Stimulated activated CD8-positive, alpha-beta memory T cell treated with anti-CD3 and anti-CD28 coated beads, Interleukin-15, amount 100 ng/mL, for 48 hours (primary cell): ENCODE measurements around the gene TTYH3.

ENCODE experiments used
- DNase-seq, 2 donors: peaks; one replicate each; pipeline ENCODE4 v3.0.0-alpha.2; 2020; ENCODE audit warnings: low read depth in 2 of 2

TTYH3 gene

DNA sequence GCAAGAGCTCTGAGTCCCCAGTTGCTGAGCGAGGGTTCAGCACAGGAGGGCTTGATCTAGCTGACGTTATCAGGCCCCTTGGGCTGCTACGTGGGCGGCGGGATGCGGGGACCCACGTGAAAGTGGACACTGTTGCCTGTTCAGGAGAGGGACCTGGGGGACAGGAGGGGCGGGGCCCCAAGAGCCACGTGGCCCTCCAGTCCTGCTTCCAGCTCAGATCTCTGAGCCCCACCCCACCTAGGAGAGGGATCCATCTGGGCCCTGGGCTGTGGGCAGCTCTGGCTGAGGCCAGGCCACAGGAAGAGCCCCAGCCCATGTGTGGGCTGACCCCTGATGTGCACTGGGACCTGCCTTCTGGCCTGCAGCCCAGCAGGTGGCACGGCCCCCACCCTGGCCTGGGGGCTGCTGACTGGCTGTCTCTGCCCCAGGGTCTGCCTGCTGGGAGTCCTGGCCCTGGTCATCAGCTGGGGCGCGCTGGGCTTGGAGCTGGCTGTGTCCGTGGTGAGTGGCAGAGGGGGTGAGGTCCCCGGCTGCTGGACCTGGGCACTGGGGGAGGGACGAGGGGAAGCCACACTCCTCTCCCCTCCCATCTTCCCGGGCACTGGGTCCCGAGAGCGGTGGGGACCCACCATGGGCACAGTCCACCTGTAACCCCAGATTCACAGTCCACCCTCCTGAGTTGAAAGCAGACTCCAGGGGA, 17.5 kb downstream of the TTYH3 start:
- DNase-seq = no peak

DNA sequence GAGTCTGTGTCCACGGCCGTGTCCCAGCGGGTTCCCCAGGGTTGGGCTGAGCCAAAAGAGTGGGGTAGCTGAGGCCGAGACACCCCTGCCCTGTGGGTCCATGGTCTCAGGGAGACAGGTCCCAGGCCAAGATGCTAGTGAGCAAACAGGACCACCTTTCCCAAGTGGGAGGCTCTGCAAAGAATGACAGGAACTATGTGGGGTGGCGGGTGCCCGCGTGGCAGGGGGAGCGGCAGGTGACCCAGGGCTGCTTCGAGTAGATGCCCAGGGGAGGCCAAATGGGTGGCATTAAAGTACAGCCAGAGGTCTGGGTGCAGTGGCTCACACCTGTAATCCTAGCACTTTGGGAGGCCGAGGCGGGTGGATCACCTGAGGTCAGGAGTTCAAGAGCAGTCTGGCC, 18.2 kb downstream of the TTYH3 start:
- no peak for DNase-seq

- DNase-seq = no peak
Measured at GRCh38 chr7:2650451-2650850, 18.7 kb downstream of the TTYH3 start.

- no peak for DNase-seq
Measured at GRCh38 chr7:2651336-2651735, 19.6 kb downstream of the TTYH3 start.

- no peak for DNase-seq
Measured at GRCh38 chr7:2651847-2652735, 20.3 kb downstream of the TTYH3 start.

DNA sequence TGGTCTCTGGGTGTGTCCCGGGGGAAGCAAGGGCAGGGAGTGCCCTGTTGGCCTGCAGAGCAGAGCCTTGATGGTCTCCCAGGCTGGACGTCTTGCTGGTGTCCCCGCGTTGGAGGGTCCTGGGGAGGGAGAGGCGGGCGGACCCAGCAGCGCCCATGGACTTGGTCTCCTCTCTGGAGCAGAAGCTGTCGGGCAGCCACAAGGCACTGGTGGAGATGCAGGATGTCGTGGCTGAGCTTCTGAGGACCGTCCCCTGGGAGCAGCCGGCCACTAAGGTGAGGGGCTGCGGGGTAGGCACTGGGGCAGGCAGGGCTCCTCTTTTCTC, 20.9 kb downstream of the TTYH3 start:
- DNase-seq = no peak

DNA sequence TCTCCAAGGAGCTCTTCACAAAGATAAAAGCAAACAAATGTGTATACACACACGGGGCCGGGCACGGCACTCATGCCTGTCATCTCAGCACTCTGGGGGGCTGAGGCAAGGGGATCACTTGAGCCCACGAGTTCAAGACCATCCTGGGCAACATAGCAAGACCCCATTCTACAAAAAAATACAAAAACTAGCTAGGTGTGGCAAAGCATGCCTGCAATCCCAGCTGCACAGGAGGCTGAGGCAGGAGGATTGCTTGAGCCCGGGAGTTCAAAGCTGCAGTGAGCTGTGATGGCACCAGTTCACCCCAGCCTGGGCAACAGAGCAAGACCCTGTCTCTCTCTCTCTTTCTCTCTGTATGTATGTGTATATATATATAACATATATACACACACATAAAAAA, 22.3 kb downstream of the TTYH3 start:
- DNase-seq = no peak

DNA sequence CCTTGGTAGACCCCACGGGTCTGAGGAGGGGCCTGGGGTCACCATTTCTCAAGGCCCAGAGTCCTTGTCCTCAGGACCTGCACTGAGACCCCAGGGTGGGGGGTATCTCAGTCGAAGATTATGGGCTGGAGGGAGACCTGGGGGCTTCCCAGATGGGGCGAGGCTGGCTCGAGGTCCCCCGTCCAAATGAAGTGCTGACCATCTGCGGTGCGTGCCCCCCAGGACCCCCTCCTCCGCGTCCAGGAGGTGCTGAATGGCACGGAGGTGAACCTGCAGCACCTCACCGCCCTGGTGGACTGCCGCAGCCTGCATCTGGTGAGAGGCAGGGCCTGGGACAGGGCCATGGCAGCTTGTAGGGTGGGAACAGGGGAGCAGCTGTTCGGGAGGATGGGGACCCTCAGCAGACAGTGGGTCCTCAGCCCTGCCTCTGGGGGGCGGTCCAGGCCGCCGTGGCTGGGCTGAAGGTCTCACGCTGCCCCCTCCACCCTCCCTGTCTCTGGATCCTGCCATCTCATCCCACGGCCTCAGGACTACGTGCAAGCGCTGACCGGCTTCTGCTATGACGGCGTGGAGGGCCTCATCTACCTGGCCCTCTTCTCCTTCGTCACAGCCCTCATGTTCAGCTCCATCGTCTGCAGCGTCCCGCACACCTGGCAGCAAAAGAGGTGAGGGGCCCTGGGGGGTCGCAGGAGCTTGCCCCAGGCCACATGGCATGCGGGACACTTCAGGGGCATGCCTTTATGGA, 24.3 kb downstream of the TTYH3 start:
- no peak for DNase-seq

GRCh38 chr7:2657208-2657607, 25.4 kb downstream of the TTYH3 start:
- no peak for DNase-seq

DNA sequence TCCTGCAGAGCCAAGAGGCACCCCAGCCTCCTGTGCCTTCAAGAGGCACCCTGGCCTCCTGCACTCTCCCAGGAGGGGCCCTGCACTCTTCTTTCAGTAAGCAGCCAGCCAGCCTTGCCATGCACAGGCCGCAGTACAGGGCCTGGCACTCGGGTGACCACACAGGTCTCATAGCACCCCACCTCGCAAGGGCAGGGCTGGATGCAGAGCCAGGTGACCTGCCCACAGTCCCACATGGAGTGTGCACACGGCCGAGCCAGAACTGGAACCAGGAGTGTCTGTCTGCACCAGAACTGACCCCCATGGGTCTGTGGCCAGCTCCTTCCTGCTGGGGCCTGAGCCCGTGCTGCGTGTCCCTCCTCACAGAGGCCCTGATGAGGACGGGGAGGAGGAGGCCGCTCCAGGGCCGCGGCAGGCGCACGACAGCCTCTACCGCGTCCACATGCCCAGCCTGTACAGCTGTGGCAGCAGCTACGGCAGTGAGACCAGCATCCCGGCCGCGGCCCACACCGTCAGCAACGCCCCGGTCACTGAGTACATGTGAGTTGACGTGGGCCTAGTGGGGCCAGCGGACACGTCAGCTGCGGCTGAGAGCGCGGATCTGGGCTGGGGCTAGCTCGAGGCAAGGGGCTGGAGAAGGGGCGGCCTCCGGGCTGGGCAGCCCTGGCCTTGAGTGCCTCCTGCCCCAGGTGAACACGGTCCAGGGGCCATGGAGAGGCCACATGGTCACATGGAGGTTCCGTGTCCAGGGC, 26.3 kb downstream of the TTYH3 start:
- no peak for DNase-seq

GRCh38 chr7:2658941-2659340, 27.2 kb downstream of the TTYH3 start:
- no peak for DNase-seq

GRCh38 chr7:2659556-2660358, 28.0 kb downstream of the TTYH3 start:
- DNase-seq = no peak

DNA sequence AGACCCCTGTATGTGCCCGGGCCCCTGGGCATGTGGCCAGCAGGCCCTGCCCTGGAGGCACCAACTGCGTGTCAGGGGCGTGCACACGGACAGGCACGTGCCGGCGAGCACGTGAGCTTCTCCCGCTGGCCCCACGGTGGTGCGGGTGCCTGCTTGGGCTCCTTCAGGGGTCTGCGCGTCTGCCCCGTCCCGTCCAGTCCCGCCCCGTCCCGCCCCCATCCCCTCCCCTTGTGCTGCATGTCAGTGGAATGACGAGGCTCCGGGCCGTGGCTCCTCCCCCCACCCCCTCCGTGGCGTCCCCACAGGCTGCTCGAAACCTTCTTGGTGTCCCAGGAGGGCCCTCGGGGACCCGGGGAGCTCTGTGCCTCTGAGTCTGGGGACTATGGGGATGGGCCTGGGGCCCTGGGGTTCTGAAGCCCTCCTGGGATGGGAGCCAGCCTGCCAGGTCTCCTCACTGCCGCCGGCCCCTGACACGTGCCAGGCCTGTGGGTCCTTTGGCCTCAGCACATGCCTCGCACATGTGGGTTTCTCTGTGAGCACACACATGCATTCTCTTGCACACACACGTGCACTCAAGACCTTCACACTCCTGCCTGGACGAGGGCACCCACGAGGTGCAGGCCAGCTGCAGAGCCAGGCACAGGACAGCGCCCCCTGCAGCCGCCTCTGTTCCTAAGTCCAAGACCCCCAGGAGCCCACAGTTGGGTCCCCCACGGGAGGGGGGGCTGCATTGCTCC, 28.7 kb downstream of the TTYH3 start:
- no peak for DNase-seq

DNA sequence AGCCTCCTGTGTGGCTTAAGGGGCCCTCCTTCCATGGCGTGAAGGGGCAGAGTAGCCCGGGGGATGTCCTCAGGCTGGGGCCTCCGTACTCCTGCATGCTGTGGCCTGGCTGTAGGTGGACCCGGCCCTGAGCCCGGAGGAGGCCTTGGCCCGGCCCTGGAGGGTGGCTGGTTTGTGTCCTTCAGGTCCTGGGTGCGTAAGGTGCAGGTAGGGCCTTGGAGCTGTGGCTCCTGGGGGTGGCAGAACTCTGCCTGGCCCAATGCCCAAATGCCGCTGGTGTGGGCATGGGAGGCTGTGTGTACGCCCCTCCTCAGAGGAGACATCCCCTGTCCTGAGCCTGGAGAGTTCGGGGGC, 29.3 kb downstream of the TTYH3 start:
- DNase-seq = no peak

GRCh38 chr7:2661602-2662272, 30.0 kb downstream of the TTYH3 start:
- no peak for DNase-seq

DNA sequence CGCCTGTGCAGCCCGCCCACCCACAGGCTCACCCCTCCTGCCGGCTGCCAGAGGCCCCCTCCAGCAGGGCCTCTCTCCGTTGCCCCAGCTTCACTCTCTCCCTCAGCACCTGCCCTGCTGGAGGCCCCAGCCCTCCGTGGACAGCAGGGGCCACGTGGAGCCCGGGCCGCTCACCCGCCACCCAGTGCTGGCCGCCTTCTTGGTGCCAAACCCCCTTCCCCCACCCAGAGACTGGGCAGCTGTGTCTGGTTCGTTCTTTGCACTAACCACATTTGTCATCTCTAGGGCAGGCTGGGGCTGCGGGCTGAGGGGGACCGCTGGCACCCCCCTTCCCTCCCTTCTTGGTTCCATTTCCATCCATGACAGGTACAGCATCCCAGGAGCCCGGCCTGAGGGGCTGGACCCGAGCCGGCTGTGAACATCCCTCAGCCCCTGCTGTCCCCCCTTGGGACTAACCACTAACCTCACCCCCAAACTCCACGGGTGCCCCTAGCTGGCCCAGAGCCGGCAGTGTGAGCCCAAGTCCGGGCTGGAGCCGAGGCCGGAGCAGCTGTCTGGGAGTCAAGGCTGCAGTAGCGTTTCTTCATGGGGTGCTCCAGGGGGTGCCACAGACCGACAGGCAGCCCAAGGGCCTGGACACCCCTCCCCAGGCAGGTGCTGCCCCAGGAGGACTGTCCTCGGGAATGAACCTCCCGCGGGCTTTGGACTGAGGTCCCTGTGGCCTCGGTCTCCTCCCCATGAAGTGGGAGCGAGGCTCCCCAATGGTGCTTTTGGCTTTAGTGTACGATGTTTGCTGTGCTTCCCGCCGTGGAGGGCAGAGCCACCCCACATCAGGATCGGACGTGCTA, 30.7 kb downstream of the TTYH3 start:
- no peak for DNase-seq

- DNase-seq = no peak
Measured at GRCh38 chr7:2663121-2663886, 31.5 kb downstream of the TTYH3 start.

DNA sequence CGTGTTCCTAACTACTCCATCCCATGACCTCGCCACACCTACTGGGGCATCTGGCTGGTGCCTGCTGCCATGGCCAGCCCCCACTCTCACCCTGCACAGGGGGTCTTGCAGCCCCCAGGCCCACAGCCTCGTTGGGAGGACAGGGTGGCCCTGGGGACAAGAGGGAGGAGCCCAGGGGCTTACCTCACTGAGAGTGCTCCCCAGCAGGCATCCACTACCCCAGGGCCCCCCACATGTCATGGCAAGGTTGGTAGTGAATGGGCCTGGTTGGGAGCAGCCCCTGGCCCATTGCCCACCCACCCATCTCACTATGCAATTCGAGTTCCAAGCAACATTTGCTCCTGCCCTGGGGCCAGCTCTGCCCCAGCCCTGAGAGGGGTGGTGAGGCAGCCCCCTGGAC, 32.2 kb downstream of the TTYH3 start:
- no peak for DNase-seq
